GM12878 (cell line): ENCODE data around the gene ACTMAP. TPM values are rescaled to one million over a fixed set of nuclear protein-coding genes. Genes with fewer than 3 reads are reported as not detected.

ENCODE experiments used
- ATAC-seq: fragments of 200-7000 bp; cut with Tn5 transposase; 3 replicates; pipeline ENCODE4 v1.9.1; 2020; ENCODE audit warnings: mild to moderate bottlenecking, moderate library complexity
- BruUV-seq: library from RNA; stranded (reverse); fragments of 400-500 nt; replicated peaks from 2 replicates; lab custom pipeline; 2021; lab: Mats Ljungman, UMichigan
- CTCF ChIA-PET: fragments of 300-600 bp; sonication (Branson Sonifier 250); formaldehyde crosslinking; extraction: SDS; loops from one replicate; lab custom pipeline; 2021; ENCODE audit warnings: inconsistent platforms; lab: Yijun Ruan, JAX
- POLR2A ChIA-PET: fragments of 350-600 bp; formaldehyde crosslinking; extraction: SDS; loops from one replicate; lab custom pipeline; 2021; ENCODE audit warnings: inconsistent platforms; lab: Charles Lee
- RAD21 ChIA-PET: fragments of 300-600 bp; sonication (Branson Sonifier 250); formaldehyde crosslinking; loops from one replicate; lab custom pipeline; 2023; ENCODE audit warnings: antibody characterized with exemption; ENCODE audit not compliant: unreplicated experiment; lab: Charles Lee
- SMC1A ChIA-PET: fragments of 300-600 bp; sonication (Branson Sonifier 250); formaldehyde crosslinking; loops from one replicate; lab custom pipeline; 2023; ENCODE audit not compliant: unreplicated experiment, uncharacterized antibody; lab: Charles Lee
- DNase-seq: peaks from one replicate; pipeline ENCODE4 v3.0.0-alpha.2; 2011; ENCODE audit warnings: low read depth, low spot score
- FAIRE-seq: peaks from 3 replicates; lab custom pipeline; 2011; peaks lifted over from hg19 to GRCh38; lab: Jason Lieb, UNC
- H2AFZ ChIP-seq: 2 replicates; pipeline ENCODE4 v1.6.0; 2011; ENCODE audit warnings: low read depth, low read length, control low read depth; ENCODE audit not compliant: control insufficient read depth
- H3K27ac ChIP-seq: 2 replicates; pipeline ENCODE4 v1.5.1; 2011; ENCODE audit warnings: control low read depth; ENCODE audit not compliant: control insufficient read depth, insufficient read depth
- H3K27me3 ChIP-seq, 2 experiments: replicated peaks in 1 of 2; 2 replicates each; pipeline versions ENCODE4 v1.6.0 to v1.6.1; 2011; ENCODE audit warnings: low read length in 1 of 2; ENCODE audit not compliant: control insufficient read depth in 2 of 2, insufficient read depth in 2 of 2
- H3K36me3 ChIP-seq, 2 experiments: 2 replicates each; pipeline ENCODE4 v1.5.1; 2011; ENCODE audit warnings: low read length in 1 of 2; ENCODE audit not compliant: control insufficient read depth in 2 of 2, insufficient read depth in 2 of 2
- H3K4me1 ChIP-seq: 2 replicates; pipeline ENCODE4 v1.6.1; 2011; ENCODE audit warnings: mild to moderate bottlenecking, low read length, moderate library complexity, mixed read lengths; ENCODE audit not compliant: control insufficient read depth, insufficient read depth
- H3K4me2 ChIP-seq: 2 replicates; pipeline ENCODE4 v1.6.0; 2011; ENCODE audit warnings: control low read depth; ENCODE audit not compliant: control insufficient read depth, insufficient read depth
- H3K4me3 ChIP-seq: fragments of 200-600 bp; sonication (generic); 2 replicates; pipeline ENCODE4 v1.5.1; 2016
- H3K79me2 ChIP-seq: 2 replicates; pipeline ENCODE4 v1.6.0; 2011; ENCODE audit warnings: low read length; ENCODE audit not compliant: control insufficient read depth, insufficient read depth
- H3K9ac ChIP-seq: 2 replicates; pipeline ENCODE4 v1.8.0; 2011; ENCODE audit warnings: low read length, control low read depth, mixed read lengths; ENCODE audit not compliant: control insufficient read depth, insufficient read depth
- H3K9me3 ChIP-seq: replicated peaks from 3 replicates; pipeline ENCODE4 v1.5.1; 2011; ENCODE audit warnings: mild to moderate bottlenecking, low read length; ENCODE audit not compliant: control insufficient read depth, insufficient read depth
- H4K20me1 ChIP-seq: 2 replicates; pipeline ENCODE4 v1.6.0; 2011; ENCODE audit not compliant: control insufficient read depth, insufficient read depth
- HDAC2 ChIP-seq: fragments of 200-600 bp; sonication (generic); IDR thresholded peaks from 2 replicates; pipeline ENCODE4 v1.6.1; 2017
- MEF2A ChIP-seq: IDR thresholded peaks from 2 replicates; pipeline ENCODE4 v1.6.1; 2011; ENCODE audit warnings: low read depth, mild to moderate bottlenecking, low read length, moderate library complexity; ENCODE audit not compliant: insufficient read depth
- POLR2A ChIP-seq: IDR thresholded peaks from 2 replicates; pipeline ENCODE4 v1.6.1; 2011; ENCODE audit warnings: low read depth, mild to moderate bottlenecking, low read length
- POLR2AphosphoS2 ChIP-seq: IDR thresholded peaks from 2 replicates; pipeline ENCODE4 v1.6.1; 2011; ENCODE audit warnings: low read depth, mild to moderate bottlenecking, low read length, improper control_type of control experiment, moderate library complexity
- RAD21 ChIP-seq: IDR thresholded peaks from 2 replicates; pipeline ENCODE4 v1.6.1; 2011; ENCODE audit warnings: mild to moderate bottlenecking, low read depth, low read length, moderate library complexity; ENCODE audit not compliant: insufficient read depth
- SUZ12 ChIP-seq: fragments of 200-600 bp; sonication (generic); IDR thresholded peaks from one replicate; pipeline ENCODE4 v1.6.1; 2018; ENCODE audit warnings: antibody characterized with exemption, mild to moderate bottlenecking; ENCODE audit not compliant: unreplicated experiment
- TCF3 ChIP-seq: IDR thresholded peaks from 2 replicates; pipeline ENCODE4 v1.6.1; 2012; ENCODE audit warnings: low read depth, mild to moderate bottlenecking, low read length, borderline replicate concordance; ENCODE audit not compliant: insufficient read depth
- WGBS: methylation state at CpG from one replicate; pipeline ENCODE4 v1.1.6; 2016; ENCODE audit warnings: low lambda C conversion rate; ENCODE audit not compliant: insufficient replicate concordance, insufficient coverage; ENCODE audit errors: missing lambda C conversion rate; 5-methylcytosine and 5-hydroxymethylcytosine counted together
- in situ Hi-C: fragments of 300-500 bp; cut with MboI; formaldehyde crosslinking; loops from 9 replicates; pipeline ENCODE4 v1.14.3; 2018; ENCODE audit warnings: mixed read lengths
- intact Hi-C: fragments of 100-400 bp; cut with micrococcal nuclease; formaldehyde crosslinking; loops from one replicate; pipeline ENCODE4 v1.14.2; 2022; ENCODE audit not compliant: unreplicated experiment
- polyA plus RNA-seq, 11 experiments: library from polyadenylated mRNA; depleted of rRNA in 4 of 11; unstranded in 6 of 11; stranded (reverse) in 5 of 11; fragments of >200 nt; fragmentation: Nextera tagmentation in 4 of 11; fragmentation: Illumina TruSeq in 1 of 11; extraction: Ambion mirVana in 4 of 11; extraction: Trizol in 1 of 11; gene quantifications; 1 replicate in 1 of 11; 2 replicates in 10 of 11; pipeline versions ENCODE4 v1.2.1 to v1.2.3, GENCODE V29; 2011 to 2016; ENCODE audit warnings: inconsistent platforms in 2 of 11, missing spikeins in 2 of 11, low read depth in 1 of 11
- total RNA-seq, 4 experiments: library from RNA; depleted of rRNA in 3 of 4; stranded (reverse); fragments of >200 nt in 3 of 4; fragmentation: Illumina TruSeq in 1 of 4; extraction: Trizol in 1 of 4; gene quantifications; 2 replicates each; pipeline versions ENCODE4 v1.2.1 to v1.2.3, GENCODE V29; 2013 to 2021
- TF ChIP-seq, protein P1 (sequence below): fragments of 450-650 bp; formaldehyde crosslinking; IDR thresholded peaks from 2 replicates; pipeline ENCODE4 v1.4.0; 2022; ENCODE audit warnings: mild to moderate bottlenecking, moderate library complexity
- TF ChIP-seq, protein P2 (sequence below): IDR thresholded peaks from 2 replicates; pipeline ENCODE4 v1.6.1; 2012; ENCODE audit warnings: mild to moderate bottlenecking, low read depth, low read length

Gene ACTMAP
- total and polyA plus RNA-seq, 10 of the 15 experiments (the other 5 are each of a cell fraction or from before 2014, with no cell fraction given), result 3.0 to 26.2 (median 11.1) TPM

DNA sequence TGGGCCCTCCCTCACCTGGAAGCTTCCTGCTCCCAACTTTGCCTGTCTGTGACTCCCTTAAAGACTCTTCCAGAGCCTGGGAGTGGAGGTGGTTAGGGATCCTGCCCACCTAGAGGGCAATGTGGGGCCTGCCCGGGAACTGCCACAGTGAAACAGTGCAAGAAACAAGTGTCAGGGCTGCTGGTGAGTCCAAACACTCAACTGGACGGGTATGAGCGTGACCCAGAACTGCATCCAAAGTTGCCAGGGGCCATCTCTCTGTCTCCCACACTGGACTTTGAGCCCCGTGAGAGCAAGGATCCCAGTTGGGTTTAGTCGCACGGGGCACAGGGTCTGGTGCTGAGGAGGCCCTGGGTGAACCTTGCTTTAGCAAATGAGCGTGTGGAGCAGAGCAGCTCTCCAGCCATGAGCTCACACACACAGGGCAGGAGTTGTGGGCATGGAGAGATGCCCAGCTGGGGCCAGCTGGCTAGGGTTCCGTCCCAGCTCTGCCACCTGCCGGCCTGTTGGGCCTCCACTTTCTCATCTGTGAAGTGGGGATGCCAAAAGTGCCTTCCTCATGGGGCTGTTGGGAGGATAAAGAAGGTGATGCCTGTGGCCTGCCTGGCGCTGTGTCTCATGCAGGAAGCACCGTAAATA is 57.0 kb downstream of the ACTMAP start:
- Histone ChIP-seq H3K9ac (no peak overlapping the region), H4K20me1 (no peaks in the 10 kb centered on the region), H3K27ac (no peak overlapping the region), H3K79me2 (no peaks in the 10 kb centered on the region), H3K4me3 (no peak overlapping the region), H2AFZ (no peak overlapping the region), H3K27me3 (no peaks in the 10 kb centered on the region), H3K4me1 (peaks cover 12% of the 10 kb centered on the region; the same call in 1 of the 2 replicates), H3K4me2 (no peak overlapping the region), H3K36me3 (no peaks in the 10 kb centered on the region; a peak in 1 of 4 replicates), H3K9me3 (no peaks in the 10 kb centered on the region)
- no peak for FAIRE-seq
- 86% methylated on average over 11 of the region's 11 CpGs for WGBS
- no TSS peak for BruUV-seq
- TF ChIP-seq SUZ12 (no peak), RAD21 (no peak), MEF2A (no peak), POLR2A (no peak)
- no peak for DNase-seq
- POLR2A ChIA-PET, result interaction anchor here (0.7 kb wide), 1 partner anchor 231 kb away, joined by 4 read pairs; no protein-coding TSS in a partner anchor
- intact Hi-C loops, result no loop called here
- SMC1A ChIA-PET, result no interaction called here
- RAD21 ChIA-PET, result no interaction called here
- ATAC-seq, result no peak
- CTCF ChIA-PET, result no interaction called here
- in situ Hi-C loops, result no loop called here

DNA sequence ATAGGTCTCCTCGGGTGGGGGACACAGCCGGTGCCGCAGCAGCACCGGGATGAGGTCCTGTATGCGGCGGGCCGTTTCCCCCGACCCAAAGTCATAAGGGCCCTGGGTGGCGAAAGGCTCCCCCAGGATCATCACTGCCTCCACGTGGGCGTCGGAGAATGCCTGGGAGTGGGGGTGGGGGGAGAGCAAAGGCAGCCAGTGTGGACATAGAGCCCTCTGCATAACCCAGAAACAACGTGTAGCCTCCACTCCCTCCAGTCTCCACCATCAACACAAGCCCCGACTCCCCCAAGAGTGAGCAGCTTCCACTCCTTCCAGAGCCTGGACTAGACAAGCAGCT is 58.1 kb downstream of the ACTMAP start:
- H3K27ac ChIP-seq, result no peak overlapping the region
- CTCF ChIA-PET, result no interaction called here
- no peak overlapping the region for H2AFZ ChIP-seq
- in situ Hi-C loops, result no loop called here
- no peak for FAIRE-seq
- H3K27me3 ChIP-seq, result no peaks in the 10 kb centered on the region
- no peak for DNase-seq
- BruUV-seq, result no TSS peak
- SMC1A ChIA-PET, result no interaction called here
- intact Hi-C loops, result no loop called here
- no peaks in the 10 kb centered on the region for H3K79me2 ChIP-seq
- RAD21 ChIA-PET, result interaction anchor here (0.6 to 1.1 kb wide), 2 partner anchors 29 to 77 kb away, joined by 3 to 4 read pairs; no protein-coding TSS in a partner anchor
- H4K20me1 ChIP-seq, result no peaks in the 10 kb centered on the region
- H3K4me3 ChIP-seq, result no peak overlapping the region
- POLR2A ChIA-PET, result interaction anchor here (1.6 to 1.9 kb wide), 2 partner anchors 56 to 85 kb away, joined by 6 to 10 read pairs; no protein-coding TSS in a partner anchor
- H3K9ac ChIP-seq, result no peak overlapping the region
- no peak for ATAC-seq
- H3K9me3 ChIP-seq, result no peaks in the 10 kb centered on the region
- H3K36me3 ChIP-seq, result no peaks in the 10 kb centered on the region; a peak in 1 of 4 replicates
- H3K4me2 ChIP-seq, result no peak overlapping the region
- peaks cover 22% of the 10 kb centered on the region for H3K4me1 ChIP-seq
- WGBS, result 100% methylated on average over 6 of the region's 14 CpGs
- TF ChIP-seq TCF3 (no peak), POLR2AphosphoS2 (no peak), HDAC2 (no peak)
- TF ChIP-seq, protein P1, sequence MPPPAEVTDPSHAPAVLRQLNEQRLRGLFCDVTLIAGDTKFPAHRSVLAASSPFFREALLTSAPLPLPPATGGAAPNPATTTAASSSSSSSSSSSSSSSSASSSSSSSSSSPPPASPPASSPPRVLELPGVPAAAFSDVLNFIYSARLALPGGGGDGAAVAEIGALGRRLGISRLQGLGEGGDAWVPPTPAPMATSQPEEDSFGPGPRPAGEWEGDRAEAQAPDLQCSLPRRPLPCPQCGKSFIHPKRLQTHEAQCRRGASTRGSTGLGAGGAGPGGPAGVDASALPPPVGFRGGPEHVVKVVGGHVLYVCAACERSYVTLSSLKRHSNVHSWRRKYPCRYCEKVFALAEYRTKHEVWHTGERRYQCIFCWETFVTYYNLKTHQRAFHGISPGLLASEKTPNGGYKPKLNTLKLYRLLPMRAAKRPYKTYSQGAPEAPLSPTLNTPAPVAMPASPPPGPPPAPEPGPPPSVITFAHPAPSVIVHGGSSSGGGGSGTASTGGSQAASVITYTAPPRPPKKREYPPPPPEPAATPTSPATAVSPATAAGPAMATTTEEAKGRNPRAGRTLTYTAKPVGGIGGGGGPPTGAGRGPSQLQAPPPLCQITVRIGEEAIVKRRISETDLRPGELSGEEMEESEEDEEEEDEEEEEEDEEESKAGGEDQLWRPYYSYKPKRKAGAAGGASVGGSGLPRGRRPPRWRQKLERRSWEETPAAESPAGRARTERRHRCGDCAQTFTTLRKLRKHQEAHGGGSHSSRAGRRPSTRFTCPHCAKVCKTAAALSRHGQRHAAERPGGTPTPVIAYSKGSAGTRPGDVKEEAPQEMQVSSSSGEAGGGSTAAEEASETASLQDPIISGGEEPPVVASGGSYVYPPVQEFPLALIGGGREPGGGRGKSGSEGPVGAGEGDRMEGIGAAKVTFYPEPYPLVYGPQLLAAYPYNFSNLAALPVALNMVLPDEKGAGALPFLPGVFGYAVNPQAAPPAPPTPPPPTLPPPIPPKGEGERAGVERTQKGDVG (CRISPR knock-in tag), result no peak
- TF ChIP-seq, protein P2, sequence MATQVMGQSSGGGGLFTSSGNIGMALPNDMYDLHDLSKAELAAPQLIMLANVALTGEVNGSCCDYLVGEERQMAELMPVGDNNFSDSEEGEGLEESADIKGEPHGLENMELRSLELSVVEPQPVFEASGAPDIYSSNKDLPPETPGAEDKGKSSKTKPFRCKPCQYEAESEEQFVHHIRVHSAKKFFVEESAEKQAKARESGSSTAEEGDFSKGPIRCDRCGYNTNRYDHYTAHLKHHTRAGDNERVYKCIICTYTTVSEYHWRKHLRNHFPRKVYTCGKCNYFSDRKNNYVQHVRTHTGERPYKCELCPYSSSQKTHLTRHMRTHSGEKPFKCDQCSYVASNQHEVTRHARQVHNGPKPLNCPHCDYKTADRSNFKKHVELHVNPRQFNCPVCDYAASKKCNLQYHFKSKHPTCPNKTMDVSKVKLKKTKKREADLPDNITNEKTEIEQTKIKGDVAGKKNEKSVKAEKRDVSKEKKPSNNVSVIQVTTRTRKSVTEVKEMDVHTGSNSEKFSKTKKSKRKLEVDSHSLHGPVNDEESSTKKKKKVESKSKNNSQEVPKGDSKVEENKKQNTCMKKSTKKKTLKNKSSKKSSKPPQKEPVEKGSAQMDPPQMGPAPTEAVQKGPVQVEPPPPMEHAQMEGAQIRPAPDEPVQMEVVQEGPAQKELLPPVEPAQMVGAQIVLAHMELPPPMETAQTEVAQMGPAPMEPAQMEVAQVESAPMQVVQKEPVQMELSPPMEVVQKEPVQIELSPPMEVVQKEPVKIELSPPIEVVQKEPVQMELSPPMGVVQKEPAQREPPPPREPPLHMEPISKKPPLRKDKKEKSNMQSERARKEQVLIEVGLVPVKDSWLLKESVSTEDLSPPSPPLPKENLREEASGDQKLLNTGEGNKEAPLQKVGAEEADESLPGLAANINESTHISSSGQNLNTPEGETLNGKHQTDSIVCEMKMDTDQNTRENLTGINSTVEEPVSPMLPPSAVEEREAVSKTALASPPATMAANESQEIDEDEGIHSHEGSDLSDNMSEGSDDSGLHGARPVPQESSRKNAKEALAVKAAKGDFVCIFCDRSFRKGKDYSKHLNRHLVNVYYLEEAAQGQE, result no peak
